LNCaP clone FGC (cell line): ENCODE measurements around the gene LEF1.

Experiments
- DNase-seq: peaks from one replicate; pipeline ENCODE4 v3.0.0-alpha.2; 2011; ENCODE audit warnings: low read depth
- H3K4me3 ChIP-seq: 2 replicates; pipeline ENCODE4 v1.5.1; 2011; ENCODE audit warnings: mild to moderate bottlenecking, low read depth, low read length, control low read depth
- TF ChIP-seq, protein P1 (sequence below): IDR thresholded peaks from 2 replicates; pipeline ENCODE4 v1.5.1; 2012; ENCODE audit warnings: mild to moderate bottlenecking; ENCODE audit not compliant: control insufficient read depth, insufficient read depth; ENCODE audit errors: extremely low read depth

LEF1 gene

DNA sequence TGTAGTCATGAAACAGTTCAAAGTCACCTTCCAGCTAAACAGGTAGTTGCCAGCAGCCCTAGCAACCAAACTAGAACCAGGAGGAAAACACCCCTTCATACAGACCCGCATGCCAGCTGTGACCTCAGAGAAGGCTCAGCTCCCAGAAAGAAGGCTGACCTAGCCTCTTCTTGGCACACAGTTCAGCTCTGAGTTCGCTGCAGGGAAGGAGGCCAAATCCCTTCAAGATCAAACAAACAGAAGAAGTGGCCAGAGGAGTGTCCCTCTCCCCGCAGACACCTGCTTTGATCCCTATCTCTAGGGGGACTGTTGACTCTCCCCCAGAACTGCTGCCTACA is 123.1 kb downstream of the LEF1 start:
- TF ChIP-seq, protein P1, sequence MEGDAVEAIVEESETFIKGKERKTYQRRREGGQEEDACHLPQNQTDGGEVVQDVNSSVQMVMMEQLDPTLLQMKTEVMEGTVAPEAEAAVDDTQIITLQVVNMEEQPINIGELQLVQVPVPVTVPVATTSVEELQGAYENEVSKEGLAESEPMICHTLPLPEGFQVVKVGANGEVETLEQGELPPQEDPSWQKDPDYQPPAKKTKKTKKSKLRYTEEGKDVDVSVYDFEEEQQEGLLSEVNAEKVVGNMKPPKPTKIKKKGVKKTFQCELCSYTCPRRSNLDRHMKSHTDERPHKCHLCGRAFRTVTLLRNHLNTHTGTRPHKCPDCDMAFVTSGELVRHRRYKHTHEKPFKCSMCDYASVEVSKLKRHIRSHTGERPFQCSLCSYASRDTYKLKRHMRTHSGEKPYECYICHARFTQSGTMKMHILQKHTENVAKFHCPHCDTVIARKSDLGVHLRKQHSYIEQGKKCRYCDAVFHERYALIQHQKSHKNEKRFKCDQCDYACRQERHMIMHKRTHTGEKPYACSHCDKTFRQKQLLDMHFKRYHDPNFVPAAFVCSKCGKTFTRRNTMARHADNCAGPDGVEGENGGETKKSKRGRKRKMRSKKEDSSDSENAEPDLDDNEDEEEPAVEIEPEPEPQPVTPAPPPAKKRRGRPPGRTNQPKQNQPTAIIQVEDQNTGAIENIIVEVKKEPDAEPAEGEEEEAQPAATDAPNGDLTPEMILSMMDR, result no peak
- no peak overlapping the region for H3K4me3 ChIP-seq
- peak; percentile 87 for DNase-seq

DNA sequence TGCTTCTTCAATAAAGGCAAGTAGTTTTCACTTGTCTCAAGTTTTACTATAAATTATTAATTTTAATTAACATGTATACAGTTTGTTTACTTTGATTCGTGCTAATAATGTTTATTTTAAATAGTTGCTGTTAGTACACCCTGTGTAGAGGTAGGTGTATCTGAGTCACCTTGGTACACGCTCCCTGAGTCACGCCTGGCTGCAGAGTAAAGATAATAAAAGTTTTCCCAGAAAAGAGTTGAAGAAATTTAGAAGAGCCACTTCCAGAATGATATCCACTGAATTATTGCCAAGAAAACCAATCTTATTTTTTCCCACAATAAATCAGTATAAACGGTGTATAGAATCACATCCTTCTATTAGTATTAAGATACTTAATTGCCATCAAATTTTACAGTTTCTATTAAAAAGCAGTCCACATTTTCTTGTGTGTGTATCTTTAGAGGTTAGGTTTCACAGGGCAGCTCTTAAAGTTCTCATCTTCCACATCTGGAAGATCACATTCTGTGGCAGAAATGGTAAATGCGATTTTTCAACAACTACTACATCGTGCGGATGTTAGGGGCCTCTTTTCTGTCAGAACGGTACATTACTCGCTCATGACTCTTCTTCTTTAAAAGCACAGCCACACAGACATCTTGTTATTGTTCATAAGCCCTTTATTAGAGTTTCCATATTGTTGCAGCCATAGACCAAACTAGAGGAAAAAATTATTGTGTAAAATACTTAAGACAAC is 123.6 kb downstream of the LEF1 start:
- TF ChIP-seq, protein P1, result no peak
- no peak overlapping the region for H3K4me3 ChIP-seq
- no peak for DNase-seq

DNA sequence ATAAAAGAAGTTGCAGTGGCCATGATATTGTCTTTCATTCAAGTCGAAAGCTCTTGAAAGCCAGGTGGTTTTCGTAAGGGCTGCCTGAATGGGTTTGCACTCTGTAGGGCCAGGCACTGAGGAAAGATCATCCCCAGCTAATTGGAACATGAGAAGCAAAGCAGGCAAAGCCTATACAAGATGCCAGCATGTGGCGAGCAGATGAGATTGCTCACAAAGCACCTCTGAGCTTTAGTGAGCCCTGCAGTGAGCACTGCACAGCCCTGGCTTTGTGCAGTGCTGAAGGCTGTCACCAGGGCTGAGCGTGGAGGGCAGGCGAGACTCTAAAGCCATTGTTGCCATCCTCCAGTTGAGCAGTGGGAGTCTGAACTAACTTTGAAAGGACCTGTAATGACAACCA is 125.2 kb downstream of the LEF1 start:
- TF ChIP-seq, protein P1, result no peak
- no peak overlapping the region for H3K4me3 ChIP-seq
- no peak for DNase-seq

DNA sequence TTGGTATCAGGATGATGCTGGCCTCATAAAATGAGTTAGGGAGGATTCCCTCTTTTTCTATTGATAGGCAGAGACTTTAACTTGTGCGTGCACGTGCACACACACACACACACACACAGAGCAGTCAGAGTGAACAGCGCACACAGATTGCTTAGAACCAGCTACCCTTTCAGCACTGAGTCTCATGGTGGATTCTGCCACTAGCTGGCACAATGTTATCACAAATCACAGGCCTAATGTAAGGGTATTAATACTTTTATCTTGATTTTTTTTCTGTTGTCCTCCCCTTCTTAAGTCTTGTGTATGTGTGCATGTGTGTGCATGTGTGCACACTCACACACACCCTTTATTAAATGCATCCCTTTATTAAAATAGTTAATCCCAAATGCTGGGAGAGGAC is 125.8 kb downstream of the LEF1 start:
- H3K4me3 ChIP-seq, result no peak overlapping the region
- no peak for DNase-seq
- TF ChIP-seq, protein P1, result no peak

DNA sequence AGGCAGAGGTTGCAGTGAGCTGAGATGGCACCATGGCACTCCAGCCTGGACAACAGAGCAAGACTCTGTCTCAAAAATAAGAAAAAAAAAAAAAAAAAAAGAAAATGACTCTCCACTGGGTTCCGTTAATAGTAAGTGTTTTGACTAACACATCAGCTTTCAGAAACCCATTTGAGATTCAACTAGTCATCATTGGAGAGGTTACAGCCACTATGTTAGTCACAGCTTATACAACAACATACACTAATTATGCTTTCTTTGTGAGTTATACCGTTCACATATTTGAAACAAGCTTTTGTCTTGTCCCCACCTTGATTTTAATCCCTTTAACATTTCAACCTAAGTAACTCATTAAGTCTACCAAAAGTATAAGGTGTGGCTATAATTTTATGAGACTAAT is 130.8 kb downstream of the LEF1 start:
- no peak overlapping the region for H3K4me3 ChIP-seq
- no peak for DNase-seq
- TF ChIP-seq, protein P1, result no peak

DNA sequence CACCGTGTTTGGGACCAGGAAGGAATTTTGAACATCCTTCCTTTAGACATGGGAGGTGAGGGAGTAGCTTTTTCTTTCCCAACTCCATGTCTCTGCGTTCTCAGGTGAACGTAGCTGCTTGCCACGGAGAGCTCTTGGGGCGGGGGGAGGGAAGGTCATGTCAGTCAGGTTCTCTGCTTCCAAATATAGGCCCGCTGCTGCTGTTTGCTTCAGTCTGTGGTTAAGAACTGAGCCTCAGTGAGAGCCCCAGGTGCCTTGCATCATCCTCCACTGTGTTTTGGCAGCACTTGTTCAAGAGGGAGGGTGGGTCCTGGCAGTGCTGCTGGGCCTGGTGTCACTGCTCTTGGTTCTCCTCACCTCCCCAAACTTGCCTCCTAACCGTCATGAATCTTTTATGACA is 132.5 kb downstream of the LEF1 start:
- H3K4me3 ChIP-seq, result no peak overlapping the region

DNA sequence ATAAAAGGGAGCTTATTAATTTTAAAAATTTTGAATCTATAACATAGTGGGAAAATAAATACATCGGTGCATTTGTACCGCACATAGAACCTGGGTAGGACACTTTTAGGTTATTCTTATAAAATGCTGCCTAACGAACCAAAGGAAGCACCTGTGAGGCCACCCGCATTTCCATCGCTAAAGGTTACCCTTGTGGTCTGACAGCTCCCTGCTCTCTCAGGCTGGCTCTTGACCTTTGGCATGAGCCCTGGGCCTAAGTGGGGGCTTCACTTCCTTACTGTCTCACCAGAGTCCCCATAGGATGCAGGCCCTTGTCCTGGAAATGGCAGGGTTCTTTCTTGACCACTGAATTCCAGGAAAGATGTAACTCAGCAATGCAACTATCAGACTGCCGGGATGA is 133.0 kb downstream of the LEF1 start:
- TF ChIP-seq, protein P1, result no peak
- DNase-seq, result no peak
- no peak overlapping the region for H3K4me3 ChIP-seq

More for the DNA sequence above, 132.5 kb downstream of the LEF1 start:
- TF ChIP-seq, protein P1, result no peak
- DNase-seq, result no peak
